Lung (tissue), 12 donors: ENCODE results near the gene ANKUB1. TPM values are rescaled to one million over a fixed set of nuclear protein-coding genes. Genes with fewer than 3 reads are reported as not detected.

Experiments used
- ATAC-seq: fragments of 200-7000 bp; cut with Tn5 transposase; one replicate; pipeline ENCODE4 v1.9.1; 2020; ENCODE audit warnings: moderate number of reproducible peaks; ENCODE audit not compliant: insufficient read depth, low FRiP score
- DNase-seq, 3 donors: peaks; one replicate each; pipeline ENCODE4 v3.0.0-alpha.2; 2013 to 2017
- H3K27ac ChIP-seq, 2 donors: one replicate each; pipeline ENCODE4 v1.5.1; 2013; ENCODE audit warnings: mild to moderate bottlenecking in 2 of 2, moderate library complexity in 2 of 2, control low read depth in 1 of 2, inconsistent platforms in 1 of 2, low read depth in 1 of 2, low read length in 1 of 2
- H3K27me3 ChIP-seq, 3 donors: one replicate each; pipeline ENCODE4 v1.5.1; 2013; ENCODE audit warnings: low read length in 2 of 3; ENCODE audit not compliant: control insufficient read depth in 3 of 3, insufficient read depth in 3 of 3
- H3K36me3 ChIP-seq, 4 donors: one replicate each; pipeline ENCODE4 v1.5.1; 2013; ENCODE audit warnings: low read length in 4 of 4, mild to moderate bottlenecking in 1 of 4, moderate library complexity in 1 of 4; ENCODE audit not compliant: control insufficient read depth in 4 of 4, insufficient read depth in 4 of 4
- H3K4me1 ChIP-seq, 5 donors: one replicate each; pipeline ENCODE4 v1.5.1; 2013; ENCODE audit warnings: low read length in 5 of 5, mild to moderate bottlenecking in 2 of 5, moderate library complexity in 1 of 5; ENCODE audit not compliant: control insufficient read depth in 5 of 5, insufficient read depth in 5 of 5
- H3K4me3 ChIP-seq: one replicate; pipeline ENCODE4 v1.5.1; 2013; ENCODE audit warnings: mild to moderate bottlenecking, control low read depth, moderate library complexity
- H3K9ac ChIP-seq, 2 donors: one replicate each; pipeline ENCODE4 v1.5.1; 2013; ENCODE audit warnings: low read length in 2 of 2, control low read depth in 1 of 2; ENCODE audit not compliant: insufficient read depth in 1 of 2
- H3K9me3 ChIP-seq, 4 donors: one replicate each; pipeline ENCODE4 v1.5.1; 2013; ENCODE audit warnings: low read length in 3 of 4, mild to moderate bottlenecking in 1 of 4, moderate library complexity in 1 of 4; ENCODE audit not compliant: control insufficient read depth in 4 of 4, insufficient read depth in 3 of 4
- WGBS, 2 donors: extraction: QIAGEN DNeasy Blood & Tissue Kit; methylation state at CpG; one replicate each; pipeline ENCODE4 v1.1.7; 2013; 5-methylcytosine and 5-hydroxymethylcytosine counted together
- polyA plus RNA-seq, 2 donors: library from polyadenylated mRNA; stranded (reverse); fragments of 200-250 nt; gene quantifications; one replicate each; pipeline ENCODE4 v1.2.1, GENCODE V29; 2013
- total RNA-seq, 2 donors: library from RNA; depleted of rRNA in 1 of 2; stranded (reverse); fragments of >200 nt in 1 of 2; gene quantifications; one replicate each; pipeline ENCODE4 v1.2.1, GENCODE V29; 2014 to 2021
- TF ChIP-seq, protein P1 (sequence below): IDR thresholded peaks from 2 replicates; pipeline ENCODE4 v1.5.1; 2012; ENCODE audit warnings: mild to moderate bottlenecking; ENCODE audit errors: control extremely low read depth, extremely low read depth
- donor health status: control.
- donor health status: control.
- donor health status: Bipolar disorder and iron deficiency.
- donor health status: healthy.
- donor health status: DM: yes; HTN: yes; CAD: no.

The ANKUB1 gene
- total and polyA plus RNA-seq, 4 donors, result 1.3 to 6.7 (median 2.4) TPM

DNA sequence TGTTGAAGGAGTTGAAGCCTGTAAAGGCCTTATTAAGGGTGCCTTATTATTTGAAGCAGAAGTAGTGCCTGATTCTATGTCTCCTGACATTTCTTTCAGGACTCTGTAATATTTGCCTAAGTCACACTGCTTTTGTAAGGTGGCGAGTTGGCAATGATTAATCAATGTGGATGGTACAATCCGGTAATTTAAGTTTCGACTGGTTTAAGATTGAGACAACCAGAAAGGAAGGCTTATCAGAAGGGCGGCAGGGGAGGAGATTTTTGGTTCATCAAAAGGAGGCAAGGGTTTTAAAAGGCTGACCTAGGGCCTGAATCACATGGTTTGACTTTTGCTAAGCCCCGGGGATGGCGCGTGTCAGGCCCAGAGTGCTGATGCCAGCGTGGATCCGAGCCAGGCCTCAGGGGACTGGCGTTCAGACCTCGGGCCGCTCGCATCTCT, 19.8 kb upstream of the ANKUB1 start:
- Histone ChIP-seq H3K9ac (peak overlapping the region; percentile 86 to 89), H3K27me3 (no peaks in the 10 kb centered on the region), H3K36me3 (no peaks in the 10 kb centered on the region), H3K4me1 (peaks cover 0 to 17% (median 14%) of the 10 kb centered on the region in 5 donors), H3K4me3 (peak overlapping the region; percentile 54), H3K9me3 (no peaks in the 10 kb centered on the region), H3K27ac (peak overlapping the region; percentile 98 to 99)
- ATAC-seq, result no peak
- no peak for DNase-seq
- 20 to 38% methylated on average over 13 of the region's 13 CpGs for WGBS, 2 donors
- TF ChIP-seq, protein P1, sequence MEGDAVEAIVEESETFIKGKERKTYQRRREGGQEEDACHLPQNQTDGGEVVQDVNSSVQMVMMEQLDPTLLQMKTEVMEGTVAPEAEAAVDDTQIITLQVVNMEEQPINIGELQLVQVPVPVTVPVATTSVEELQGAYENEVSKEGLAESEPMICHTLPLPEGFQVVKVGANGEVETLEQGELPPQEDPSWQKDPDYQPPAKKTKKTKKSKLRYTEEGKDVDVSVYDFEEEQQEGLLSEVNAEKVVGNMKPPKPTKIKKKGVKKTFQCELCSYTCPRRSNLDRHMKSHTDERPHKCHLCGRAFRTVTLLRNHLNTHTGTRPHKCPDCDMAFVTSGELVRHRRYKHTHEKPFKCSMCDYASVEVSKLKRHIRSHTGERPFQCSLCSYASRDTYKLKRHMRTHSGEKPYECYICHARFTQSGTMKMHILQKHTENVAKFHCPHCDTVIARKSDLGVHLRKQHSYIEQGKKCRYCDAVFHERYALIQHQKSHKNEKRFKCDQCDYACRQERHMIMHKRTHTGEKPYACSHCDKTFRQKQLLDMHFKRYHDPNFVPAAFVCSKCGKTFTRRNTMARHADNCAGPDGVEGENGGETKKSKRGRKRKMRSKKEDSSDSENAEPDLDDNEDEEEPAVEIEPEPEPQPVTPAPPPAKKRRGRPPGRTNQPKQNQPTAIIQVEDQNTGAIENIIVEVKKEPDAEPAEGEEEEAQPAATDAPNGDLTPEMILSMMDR, result no peak

DNA sequence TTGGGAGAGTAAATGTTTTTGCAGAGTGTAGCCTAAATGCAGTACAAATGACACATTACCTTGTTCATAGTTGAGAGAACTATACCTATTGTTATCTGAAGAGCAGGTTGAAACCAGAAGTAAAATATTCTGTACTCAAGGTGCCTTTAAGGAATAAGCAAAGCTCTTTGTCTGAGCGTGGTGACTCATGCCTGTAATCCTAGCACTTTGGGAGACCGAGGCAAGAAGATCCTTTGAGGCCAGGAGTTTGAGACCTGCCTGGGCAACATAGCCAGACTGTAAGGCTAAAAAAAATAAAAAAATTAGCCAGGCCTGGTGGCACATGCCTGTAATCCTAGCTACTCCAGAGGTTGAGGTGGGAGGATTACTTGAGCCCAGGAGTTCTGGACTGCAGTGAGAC, 18.5 kb upstream of the ANKUB1 start:
- Histone ChIP-seq H3K36me3 (no peaks in the 10 kb centered on the region), H3K4me3 (no peak overlapping the region), H3K27me3 (no peaks in the 10 kb centered on the region), H3K9ac (no peak overlapping the region), H3K4me1 (peaks cover 0 to 15% (median 6%) of the 10 kb centered on the region in 5 donors), H3K9me3 (no peaks in the 10 kb centered on the region), H3K27ac (no peak overlapping the region)
- DNase-seq (no peak), ATAC-seq (no peak)
- TF ChIP-seq, protein P1, result no peak
- WGBS, 2 donors, result 90 to 95% methylated on average over 2 of the region's 2 CpGs

DNA sequence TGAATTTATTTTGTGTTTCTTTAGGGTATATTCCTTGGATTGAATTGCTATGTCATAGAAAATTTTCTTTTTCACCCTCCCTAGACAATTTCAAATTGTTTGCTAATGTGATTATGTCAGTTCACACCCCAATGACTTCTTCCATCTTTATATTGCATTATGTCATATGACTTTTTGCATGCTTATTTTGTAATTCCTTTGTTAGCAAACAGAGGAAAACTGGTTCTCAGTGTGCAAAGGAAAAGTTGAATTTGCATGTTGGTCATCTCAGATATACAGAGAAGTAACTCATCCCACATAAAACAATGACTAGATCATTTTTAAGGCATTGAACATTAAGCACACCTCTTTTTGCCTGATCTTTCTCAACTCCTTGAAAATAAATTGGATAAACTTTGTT, 17.3 kb upstream of the ANKUB1 start:
- Histone ChIP-seq H3K36me3 (no peaks in the 10 kb centered on the region), H3K9ac (no peak overlapping the region), H3K27ac (no peak overlapping the region), H3K27me3 (no peaks in the 10 kb centered on the region), H3K9me3 (no peaks in the 10 kb centered on the region), H3K4me1 (peaks cover 0 to 7% (median 3%) of the 10 kb centered on the region in 5 donors), H3K4me3 (no peak overlapping the region)
- ATAC-seq, result no peak
- TF ChIP-seq, protein P1, result no peak
- DNase-seq, result no peak

DNA sequence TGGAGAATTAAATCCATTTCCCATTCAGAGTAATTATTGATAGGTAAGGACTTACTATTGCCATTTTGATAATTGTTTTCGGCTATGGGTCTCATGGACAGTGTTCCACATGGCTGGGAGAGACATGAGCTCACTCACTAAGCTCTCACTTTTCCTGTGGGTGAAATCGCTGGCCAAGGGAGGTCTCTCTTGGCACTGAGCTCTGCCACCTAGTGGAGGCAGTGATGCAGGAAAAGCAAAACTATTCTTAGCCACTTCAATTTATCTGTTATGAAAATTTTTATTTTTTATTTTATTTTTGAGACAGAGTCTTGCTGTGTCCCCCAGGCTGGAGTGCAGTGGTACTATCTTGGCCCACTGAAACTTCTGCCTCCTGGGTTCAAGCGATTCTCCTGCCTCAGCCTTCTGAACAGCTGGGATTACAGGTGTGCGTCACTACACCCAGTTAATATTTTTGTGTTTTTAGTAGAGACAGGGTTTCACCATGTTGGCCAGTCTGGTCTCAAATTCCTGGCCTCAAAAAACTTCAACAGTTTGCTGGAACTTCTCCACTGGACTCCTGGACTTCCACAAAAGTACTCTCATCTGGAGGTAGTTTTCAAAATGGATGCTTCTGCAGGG, 16.0 kb upstream of the ANKUB1 start:
- no peak overlapping the region for H3K9ac ChIP-seq
- no peaks in the 10 kb centered on the region for H3K36me3 ChIP-seq
- 27 to 34% methylated on average over 4 of the region's 4 CpGs for WGBS, 2 donors
- ATAC-seq, result peak; percentile 35
- no peak overlapping the region for H3K4me3 ChIP-seq
- no peaks in the 10 kb centered on the region for H3K27me3 ChIP-seq
- H3K27ac ChIP-seq, result no peak overlapping the region
- H3K4me1 ChIP-seq, result no peaks in the 10 kb centered on the region
- H3K9me3 ChIP-seq, result no peaks in the 10 kb centered on the region
- TF ChIP-seq, protein P1, result peak; percentile 66
- peak; percentile 74 to 81 (median 75) for DNase-seq
